ENCODE results near the gene NPAS4.
"Not testable (repeated sequence)": the region's sequence is repeated elsewhere in the genome, so short reads cannot be mapped to it uniquely, and the experiment has no call there.

NPAS4 gene

DNA sequence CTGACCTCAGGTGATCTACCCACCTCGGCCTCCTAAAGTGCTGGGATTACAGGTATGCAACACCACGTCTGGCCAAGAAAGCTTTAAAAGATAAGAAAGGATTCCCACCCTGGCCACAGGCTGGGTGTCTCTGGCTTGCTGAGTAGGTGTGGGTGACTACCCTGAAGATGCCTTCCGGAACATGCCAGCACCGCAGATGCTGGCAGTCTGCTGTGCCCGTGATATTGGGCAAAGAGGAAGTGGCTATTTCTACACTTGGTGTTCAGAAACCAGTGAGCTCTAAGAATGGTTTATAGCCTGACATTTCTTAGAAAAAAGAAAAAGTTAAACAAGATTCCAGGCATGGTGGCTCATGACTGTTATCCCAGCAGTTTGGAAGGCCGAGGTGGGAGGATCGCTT is 11.8 kb downstream of the NPAS4 start:
- Histone ChIP-seq H3K4me2 (ENCODE audit: low read depth, low read length, poor library complexity, severe bottlenecking) (no peak overlapping the region), H3K9me3 (ENCODE audit: insufficient read depth, low read length) (no peaks in the 10 kb centered on the region), H3K9me2 (replicated peaks; ENCODE audit: insufficient read depth, low read length) (no peaks in the 10 kb centered on the region), H3K27me3 (ENCODE audit: low read length) (no peaks in the 10 kb centered on the region), H3K4me3 (ENCODE audit: insufficient read depth, low read length, poor library complexity, severe bottlenecking) (no peak overlapping the region), H3K79me2 (ENCODE audit: insufficient read depth, low read length) (no peaks in the 10 kb centered on the region), H2AFZ (ENCODE audit: low read depth, low read length, severe bottlenecking) (no peak overlapping the region), H4K20me1 (ENCODE audit: low read depth, low read length) (no peaks in the 10 kb centered on the region), H3K9ac (ENCODE audit: low read length) (no peak overlapping the region), H3F3A (ENCODE audit: insufficient read depth) (no peaks in the 10 kb centered on the region), H3K36me3 (ENCODE audit: low read length) (0 out of 2 replicates have a peak, but pooled peaks cover 2% of the 10 kb centered on the region), H3K27ac (ENCODE audit: low read depth, low read length) (no peak overlapping the region)
- TF ChIP-seq, protein P1, sequence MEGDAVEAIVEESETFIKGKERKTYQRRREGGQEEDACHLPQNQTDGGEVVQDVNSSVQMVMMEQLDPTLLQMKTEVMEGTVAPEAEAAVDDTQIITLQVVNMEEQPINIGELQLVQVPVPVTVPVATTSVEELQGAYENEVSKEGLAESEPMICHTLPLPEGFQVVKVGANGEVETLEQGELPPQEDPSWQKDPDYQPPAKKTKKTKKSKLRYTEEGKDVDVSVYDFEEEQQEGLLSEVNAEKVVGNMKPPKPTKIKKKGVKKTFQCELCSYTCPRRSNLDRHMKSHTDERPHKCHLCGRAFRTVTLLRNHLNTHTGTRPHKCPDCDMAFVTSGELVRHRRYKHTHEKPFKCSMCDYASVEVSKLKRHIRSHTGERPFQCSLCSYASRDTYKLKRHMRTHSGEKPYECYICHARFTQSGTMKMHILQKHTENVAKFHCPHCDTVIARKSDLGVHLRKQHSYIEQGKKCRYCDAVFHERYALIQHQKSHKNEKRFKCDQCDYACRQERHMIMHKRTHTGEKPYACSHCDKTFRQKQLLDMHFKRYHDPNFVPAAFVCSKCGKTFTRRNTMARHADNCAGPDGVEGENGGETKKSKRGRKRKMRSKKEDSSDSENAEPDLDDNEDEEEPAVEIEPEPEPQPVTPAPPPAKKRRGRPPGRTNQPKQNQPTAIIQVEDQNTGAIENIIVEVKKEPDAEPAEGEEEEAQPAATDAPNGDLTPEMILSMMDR (IDR thresholded peaks at IDR 0.05; ENCODE audit: insufficient read depth, low read length, poor library complexity, severe bottlenecking): no peak
- no peak for TF ChIP-seq EZH2phosphoT487 (conservative IDR thresholded peaks at IDR 0.05; ENCODE audit: low read length)

- Histone ChIP-seq H4K20me1 (ENCODE audit: low read depth, low read length) (no peaks in the 10 kb centered on the region), H3K36me3 (ENCODE audit: low read length) (0 out of 2 replicates have a peak, but pooled peaks cover 2% of the 10 kb centered on the region), H2AFZ (ENCODE audit: low read depth, low read length, severe bottlenecking) (peak overlapping the region; percentile 87), H3K9ac (ENCODE audit: low read length) (peak overlapping the region; percentile 75), H3K27ac (ENCODE audit: low read depth, low read length) (peak overlapping the region; percentile 60; the same call in 1 of the 2 replicates), H3K9me3 (ENCODE audit: insufficient read depth, low read length) (no peaks in the 10 kb centered on the region), H3F3A (ENCODE audit: insufficient read depth) (no peaks in the 10 kb centered on the region), H3K4me2 (ENCODE audit: low read depth, low read length, poor library complexity, severe bottlenecking) (peak overlapping the region; percentile 69), H3K27me3 (ENCODE audit: low read length) (no peaks in the 10 kb centered on the region), H3K4me3 (ENCODE audit: insufficient read depth, low read length, poor library complexity, severe bottlenecking) (peak overlapping the region; percentile 85), H3K79me2 (ENCODE audit: insufficient read depth, low read length) (no peaks in the 10 kb centered on the region; the same call in 1 of the 2 replicates), H3K9me2 (replicated peaks; ENCODE audit: insufficient read depth, low read length) (no peaks in the 10 kb centered on the region)
- TF ChIP-seq EZH2phosphoT487 (conservative IDR thresholded peaks at IDR 0.05; ENCODE audit: low read length): no peak
- TF ChIP-seq, protein P1 (IDR thresholded peaks at IDR 0.05; ENCODE audit: insufficient read depth, low read length, poor library complexity, severe bottlenecking): no peak
Measured at GRCh38 chr11:66437979-66438503, 17.2 kb downstream of the NPAS4 start.

DNA sequence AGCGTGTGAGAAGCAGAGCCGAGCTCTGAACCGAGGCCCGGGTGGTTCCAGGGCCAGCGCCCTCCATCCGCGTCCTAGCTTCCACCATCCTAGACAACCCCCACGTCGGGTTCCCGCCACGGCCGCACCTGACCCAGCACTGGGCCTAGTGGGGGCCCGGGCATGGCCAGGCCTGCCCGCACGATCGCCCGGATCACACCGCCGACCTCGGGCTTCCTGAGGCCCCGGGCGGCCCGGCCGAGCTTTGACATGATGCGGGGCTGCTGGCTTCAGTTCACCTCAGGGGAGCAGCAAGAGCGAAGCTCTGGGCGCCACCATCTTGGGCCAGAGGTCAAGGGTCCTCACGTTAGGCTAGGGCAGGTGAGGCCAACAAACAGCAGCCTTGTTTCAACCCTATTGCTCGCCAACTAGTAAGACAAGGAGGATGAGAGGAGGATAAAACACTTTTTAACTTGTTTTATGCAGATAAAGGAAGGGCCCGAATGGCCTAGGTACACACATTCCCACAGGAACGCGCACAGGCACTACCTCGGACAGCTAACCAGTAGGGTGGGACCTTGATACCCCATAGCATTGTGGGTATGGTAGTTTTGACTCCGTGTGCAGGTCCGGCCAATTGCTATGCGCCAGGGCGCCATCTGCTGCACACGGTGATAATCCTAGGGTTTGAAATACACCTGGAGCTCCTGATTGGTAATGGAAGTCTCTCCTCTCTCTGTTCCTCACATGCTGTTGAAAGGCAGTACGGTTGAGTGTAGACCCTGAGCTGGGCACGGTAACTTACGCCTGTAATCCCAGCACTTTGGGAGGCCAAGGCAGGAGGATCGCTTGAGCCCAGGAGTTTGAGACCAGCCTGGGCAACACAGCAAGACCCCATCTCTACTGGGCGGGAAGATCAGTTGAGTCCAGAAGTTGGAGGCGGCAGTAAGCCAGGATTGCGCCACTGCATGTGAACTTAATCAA is 17.9 kb downstream of the NPAS4 start, which contains the start of gene MRPL11:
MRPL11 (minus strand) TSS at position 345 of the 963 bp plus-strand sequence; CDS start at position 251, 94 bp downstream.
- Histone ChIP-seq H3K36me3 (ENCODE audit: low read length) (0 out of 2 replicates have a peak, but pooled peaks cover 2% of the 10 kb centered on the region), H3K9me3 (ENCODE audit: insufficient read depth, low read length) (no peaks in the 10 kb centered on the region), H3K4me3 (ENCODE audit: insufficient read depth, low read length, poor library complexity, severe bottlenecking) (peak within 1 kb of the TSS; percentile 85)

GRCh38 chr11:66440101-66440939 is 19.5 kb downstream of the NPAS4 start:
- H3K9ac ChIP-seq (ENCODE audit: low read length); H3K36me3 ChIP-seq (ENCODE audit: low read length); H3K79me2 ChIP-seq (ENCODE audit: insufficient read depth, low read length); H3K4me3 ChIP-seq (ENCODE audit: insufficient read depth, low read length, poor library complexity, severe bottlenecking); H3K9me2 ChIP-seq (replicated peaks; ENCODE audit: insufficient read depth, low read length); H3K9me3 ChIP-seq (ENCODE audit: insufficient read depth, low read length); H2AFZ ChIP-seq (ENCODE audit: low read depth, low read length, severe bottlenecking); H3K4me2 ChIP-seq (ENCODE audit: low read depth, low read length, poor library complexity, severe bottlenecking); H3F3A ChIP-seq (ENCODE audit: insufficient read depth); H4K20me1 ChIP-seq (ENCODE audit: low read depth, low read length); H3K27me3 ChIP-seq (ENCODE audit: low read length); H3K27ac ChIP-seq (ENCODE audit: low read depth, low read length): not testable (repeated sequence)

More for the DNA sequence above, 17.9 kb downstream of the NPAS4 start, which contains the start of gene MRPL11:
- Histone ChIP-seq H3K27me3 (ENCODE audit: low read length) (no peaks in the 10 kb centered on the region), H3K79me2 (ENCODE audit: insufficient read depth, low read length) (no peaks in the 10 kb centered on the region; the same call in 1 of the 2 replicates), H3F3A (ENCODE audit: insufficient read depth) (no peaks in the 10 kb centered on the region), H3K27ac (ENCODE audit: low read depth, low read length) (peak within 1 kb of the TSS; percentile 60), H3K4me2 (ENCODE audit: low read depth, low read length, poor library complexity, severe bottlenecking) (peak within 1 kb of the TSS; percentile 69), H3K9me2 (replicated peaks; ENCODE audit: insufficient read depth, low read length) (no peaks in the 10 kb centered on the region), H3K9ac (ENCODE audit: low read length) (peak within 1 kb of the TSS; percentile 75), H4K20me1 (ENCODE audit: low read depth, low read length) (no peaks in the 10 kb centered on the region), H2AFZ (ENCODE audit: low read depth, low read length, severe bottlenecking) (peak within 1 kb of the TSS; percentile 87)
- TF ChIP-seq, protein P1 (IDR thresholded peaks at IDR 0.05; ENCODE audit: insufficient read depth, low read length, poor library complexity, severe bottlenecking): peak; percentile 56
- TF ChIP-seq EZH2phosphoT487 (conservative IDR thresholded peaks at IDR 0.05; ENCODE audit: low read length): no peak

GRCh38 chr11:66440940-66441282 is 20.1 kb downstream of the NPAS4 start:
- not testable (repeated sequence) for H2AFZ ChIP-seq (ENCODE audit: low read depth, low read length, severe bottlenecking); H3K4me3 ChIP-seq (ENCODE audit: insufficient read depth, low read length, poor library complexity, severe bottlenecking); H3K27me3 ChIP-seq (ENCODE audit: low read length); H3K4me2 ChIP-seq (ENCODE audit: low read depth, low read length, poor library complexity, severe bottlenecking); H3K27ac ChIP-seq (ENCODE audit: low read depth, low read length); H3F3A ChIP-seq (ENCODE audit: insufficient read depth); H3K9me2 ChIP-seq (replicated peaks; ENCODE audit: insufficient read depth, low read length); H3K79me2 ChIP-seq (ENCODE audit: insufficient read depth, low read length); H3K36me3 ChIP-seq (ENCODE audit: low read length); H3K9me3 ChIP-seq (ENCODE audit: insufficient read depth, low read length); H4K20me1 ChIP-seq (ENCODE audit: low read depth, low read length); H3K9ac ChIP-seq (ENCODE audit: low read length)
